K562 (cell line): ENCODE results near the gene LHX3. TPM values are rescaled to one million over a fixed set of nuclear protein-coding genes. Genes with fewer than 3 reads are reported as not detected.

ENCODE experiments used
- AFF4 ChIP-seq: sonication (generic); formaldehyde crosslinking; IDR thresholded peaks from 2 replicates; pipeline ENCODE4 v1.8.0; 2023; ENCODE audit warnings: mild to moderate bottlenecking, missing genetic modification reagents
- ARHGAP35 ChIP-seq: fragments of 450-650 bp; IDR thresholded peaks from 2 replicates; pipeline ENCODE4 v1.6.1; 2018; ENCODE audit not compliant: partially characterized antibody
- ATF3 ChIP-seq, 2 experiments: fragments of 450-650 bp in 1 of 2; sonication (generic) in 1 of 2; formaldehyde crosslinking in 1 of 2; IDR thresholded peaks in 1 of 2; conservative IDR thresholded peaks in 1 of 2; 2 replicates each; pipeline versions ENCODE4 v1.6.1 to v1.8.1; 2016 to 2023; ENCODE audit warnings: mild to moderate bottlenecking in 2 of 2, moderate library complexity in 2 of 2, inconsistent platforms in 1 of 2, missing genetic modification reagents in 1 of 2
- CBX8 ChIP-seq: fragments of 200-600 bp; sonication (generic); IDR thresholded peaks from 2 replicates; pipeline ENCODE4 v1.6.1; 2012; ENCODE audit warnings: borderline replicate concordance, mixed run types, low read depth, mild to moderate bottlenecking, moderate library complexity, mixed read lengths, low read length, control low read depth, inconsistent platforms; ENCODE audit not compliant: poor library complexity, severe bottlenecking; ENCODE audit errors: extremely low read depth
- CXXC5 ChIP-seq: fragments of 250-450 bp; sonication (Bioruptor Pico); IDR thresholded peaks from 2 replicates; pipeline ENCODE4 v1.8.0; 2022; ENCODE audit warnings: inconsistent platforms, mild to moderate bottlenecking, moderate library complexity
- EP300 ChIP-seq: IDR thresholded peaks from 2 replicates; pipeline ENCODE4 v1.6.1; 2012; ENCODE audit warnings: low read length, improper control_type of control experiment
- HDAC1 ChIP-seq, 2 experiments: fragments of 450-650 bp; IDR thresholded peaks; 2 replicates each; pipeline ENCODE4 v1.6.1; 2016 to 2017; ENCODE audit warnings: inconsistent platforms in 1 of 2, mild to moderate bottlenecking in 1 of 2, moderate library complexity in 1 of 2
- HNRNPL ChIP-seq: fragments of 200-400 bp; formaldehyde crosslinking; IDR thresholded peaks from 2 replicates; pipeline ENCODE4 v1.6.1; 2017; ENCODE audit warnings: low read depth, mild to moderate bottlenecking, low read length
- MEIS2 ChIP-seq: fragments of 450-650 bp; IDR thresholded peaks from 2 replicates; pipeline ENCODE4 v1.6.1; 2014; ENCODE audit warnings: mild to moderate bottlenecking; ENCODE audit not compliant: partially characterized antibody
- NELFE ChIP-seq: IDR thresholded peaks from 2 replicates; pipeline ENCODE4 v1.6.1; 2011; ENCODE audit warnings: mild to moderate bottlenecking; ENCODE audit not compliant: insufficient read depth, insufficient read length
- PKNOX1 ChIP-seq: fragments of 450-650 bp; IDR thresholded peaks from 2 replicates; pipeline ENCODE4 v1.6.1; 2016
- RAD21 ChIP-seq, 2 experiments: fragments of 250-450 bp in 1 of 2; fragments of 450-650 bp in 1 of 2; sonication (Bioruptor Pico) in 1 of 2; formaldehyde crosslinking in 1 of 2; IDR thresholded peaks in 1 of 2; conservative IDR thresholded peaks in 1 of 2; 2 replicates each; pipeline versions ENCODE4 v1.4.0 to v1.8.0; 2020 to 2022; ENCODE audit warnings: mild to moderate bottlenecking in 2 of 2, moderate library complexity in 1 of 2
- RBM39 ChIP-seq: fragments of 200-400 bp; formaldehyde crosslinking; optimal IDR thresholded peaks from 2 replicates; pipeline ENCODE3; 2018; ENCODE audit warnings: low read depth, low read length
- RFX7 ChIP-seq: fragments of 250-450 bp; sonication (Bioruptor Pico); IDR thresholded peaks from 2 replicates; pipeline ENCODE4 v1.5.1; 2021; ENCODE audit warnings: mild to moderate bottlenecking
- SAFB2 ChIP-seq: fragments of 200-400 bp; formaldehyde crosslinking; IDR thresholded peaks from 2 replicates; pipeline ENCODE4 v1.6.1; 2018; ENCODE audit warnings: borderline replicate concordance, low read length, low read depth, moderate library complexity; ENCODE audit not compliant: severe bottlenecking
- ZNF511 ChIP-seq: sonication (generic); formaldehyde crosslinking; IDR thresholded peaks from 2 replicates; pipeline ENCODE4 v1.8.0; 2022; ENCODE audit warnings: mild to moderate bottlenecking, missing genetic modification reagents
- ZNF551 ChIP-seq: fragments of 250-450 bp; sonication (Bioruptor Pico); IDR thresholded peaks from 2 replicates; pipeline ENCODE4 v1.5.0; 2021; ENCODE audit warnings: mild to moderate bottlenecking, moderate library complexity
- ZNF76 ChIP-seq: fragments of 250-450 bp; sonication (Bioruptor Pico); IDR thresholded peaks from 2 replicates; pipeline ENCODE4 v1.4.0; 2020; ENCODE audit warnings: mild to moderate bottlenecking, moderate library complexity, borderline replicate concordance
- ZNF79 ChIP-seq: fragments of 250-450 bp; sonication (Bioruptor Pico); IDR thresholded peaks from 2 replicates; pipeline ENCODE4 v1.4.0; 2020; ENCODE audit warnings: low read depth, mild to moderate bottlenecking, moderate library complexity
- ZSCAN32 ChIP-seq: fragments of 450-650 bp; formaldehyde crosslinking; IDR thresholded peaks from 2 replicates; pipeline ENCODE4 v1.4.0; 2020; ENCODE audit warnings: mild to moderate bottlenecking, moderate library complexity
- polyA plus RNA-seq, 8 experiments: library from polyadenylated mRNA; depleted of rRNA in 4 of 8; stranded (reverse) in 5 of 8; unstranded in 3 of 8; fragments of >200 nt; fragmentation: Nextera tagmentation in 2 of 8; fragmentation: Illumina TruSeq in 1 of 8; extraction: Ambion mirVana in 2 of 8; extraction: Trizol in 1 of 8; gene quantifications; 2 replicates each; pipeline versions ENCODE4 v1.2.1 to v1.2.3, GENCODE V29; 2011 to 2014; ENCODE audit warnings: inconsistent platforms in 1 of 8, missing spikeins in 1 of 8
- total RNA-seq, 7 experiments: library from RNA; depleted of rRNA in 6 of 7; stranded (reverse); fragments of >200 nt in 6 of 7; fragmentation: Illumina TruSeq in 2 of 7; extraction: Trizol in 2 of 7; gene quantifications; 2 replicates each; pipeline versions ENCODE4 v1.2.1 to v1.2.3, GENCODE V29; 2011 to 2021; ENCODE audit warnings: low replicate concordance in 1 of 7

The LHX3 gene
- total and polyA plus RNA-seq, 9 of the 15 experiments (the other 6 are each of a cell fraction or from before 2014, with no cell fraction given), result 0.09 TPM; not detected in 8

GRCh38 chr9:136191099-136191959 is 13.6 kb downstream of the LHX3 start (continued):
- TF ChIP-seq PKNOX1, result peak; percentile 35
- no peak for TF ChIP-seq CBX8
- TF ChIP-seq ZNF551, result no peak
- 0 out of 2 replicates have a peak, but pooled peaks have one; percentile 42 for TF ChIP-seq ZNF511
- TF ChIP-seq MEIS2, result peak; percentile 34
- peak; percentile 66 for TF ChIP-seq CXXC5 (CRISPR knock-in tag)
- TF ChIP-seq EP300, result peak; percentile 62; the same call in 1 of the 2 replicates
- peak; percentile 39 to 54 for TF ChIP-seq RAD21 (CRISPR knock-in tag; conservative IDR thresholded peaks at IDR 0.05 in 1 of 2, IDR thresholded peaks at IDR 0.05 in 1 of 2)
- no peak for TF ChIP-seq AFF4 (CRISPR knock-in tag)
- TF ChIP-seq RFX7 (CRISPR knock-in tag), result no peak
- TF ChIP-seq SAFB2, result no peak
- no peak for TF ChIP-seq HNRNPL
- TF ChIP-seq RBM39, result no peak
- 0 out of 2 replicates have a peak, but pooled peaks have one; percentile 15 for TF ChIP-seq ZSCAN32 (CRISPR knock-in tag)
- TF ChIP-seq NELFE, result no peak
- TF ChIP-seq HDAC1 (IDR thresholded peaks at IDR 0.05), result no peak
- TF ChIP-seq ZNF79 (CRISPR knock-in tag), result 0 out of 2 replicates have a peak, but pooled peaks have one; percentile 20
- TF ChIP-seq ATF3 (IDR thresholded peaks at IDR 0.05), result peak; percentile 91
- no peak for TF ChIP-seq ATF3 (CRISPR knock-in tag; conservative IDR thresholded peaks at IDR 0.05)
- peak; percentile 70; the same call in 1 of the 2 replicates for TF ChIP-seq ZNF76 (CRISPR knock-in tag)
- TF ChIP-seq ARHGAP35, result no peak
